Activated CD8-positive, alpha-beta memory T cell treated with anti-CD3 and anti-CD28 coated beads, Interleukin-2, amount 50 U/mL, for 24 hours (primary cell): ENCODE data around the gene PDZRN4.
"Not testable (repeated sequence)": the region's sequence is repeated elsewhere in the genome, so short reads cannot be mapped to it uniquely, and the experiment has no call there.

Experiments
- DNase-seq: peaks from one replicate; pipeline ENCODE4 v3.0.0-alpha.2; 2020; ENCODE audit errors: extremely low read depth

Gene PDZRN4

DNA sequence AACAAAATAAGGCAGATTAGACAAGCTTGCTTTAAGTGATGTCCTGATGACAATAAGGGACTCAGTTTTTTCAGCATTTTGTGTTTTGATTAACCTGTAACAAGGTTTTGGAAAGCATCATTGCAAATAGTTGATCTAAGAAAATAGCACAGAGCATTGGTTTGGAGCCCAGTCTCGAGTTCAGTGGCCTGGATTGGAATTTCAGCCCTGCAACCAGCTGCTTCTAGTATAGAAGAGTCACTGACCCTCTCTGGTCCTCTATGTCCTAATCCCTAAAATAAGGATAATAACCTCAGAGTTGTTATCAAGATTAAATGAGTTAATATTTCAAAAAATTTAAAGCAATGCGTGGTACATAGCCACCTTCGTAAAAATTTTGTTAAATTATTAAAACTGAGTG is 25.5 kb downstream of the PDZRN4 start:
- DNase-seq: no peak

DNA sequence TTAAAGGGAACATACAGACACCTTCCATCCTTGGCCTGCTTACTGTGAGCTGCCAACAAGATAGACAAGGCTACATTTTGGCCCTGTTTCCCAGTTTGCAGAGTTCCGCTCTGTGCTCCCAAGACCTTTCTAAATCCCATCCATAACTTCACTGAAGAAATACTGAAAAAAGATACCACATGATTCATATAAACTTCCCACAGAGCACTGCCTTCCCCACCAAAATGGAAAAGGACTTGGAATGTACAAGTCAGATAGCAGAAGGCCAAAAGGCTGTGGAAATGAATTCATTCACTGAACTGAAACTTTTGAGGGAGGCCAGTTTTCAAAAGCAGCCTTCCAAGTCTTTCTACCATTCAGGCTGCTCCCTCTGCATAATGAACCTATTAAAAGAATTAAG is 29.6 kb downstream of the PDZRN4 start:
- no peak for DNase-seq

DNA sequence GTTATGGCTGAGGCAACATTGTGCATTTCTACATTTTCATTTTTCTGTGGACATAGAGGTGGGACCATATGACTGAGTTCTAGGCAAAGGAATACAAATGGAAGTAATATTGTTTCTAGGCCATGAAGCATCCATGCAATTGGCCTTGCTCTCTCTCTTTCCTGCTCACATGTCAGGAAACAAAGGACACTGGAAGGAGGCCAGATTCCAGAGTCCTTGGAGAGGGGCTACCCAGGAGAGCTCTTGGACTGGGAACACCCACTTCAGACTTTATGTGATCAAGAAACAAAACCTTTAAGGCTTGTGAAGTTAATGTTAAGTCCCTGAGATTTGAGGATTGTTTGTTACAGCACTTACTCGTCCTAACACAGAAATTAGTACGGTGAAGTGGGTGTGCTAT is 32.8 kb downstream of the PDZRN4 start:
- no peak for DNase-seq

DNA sequence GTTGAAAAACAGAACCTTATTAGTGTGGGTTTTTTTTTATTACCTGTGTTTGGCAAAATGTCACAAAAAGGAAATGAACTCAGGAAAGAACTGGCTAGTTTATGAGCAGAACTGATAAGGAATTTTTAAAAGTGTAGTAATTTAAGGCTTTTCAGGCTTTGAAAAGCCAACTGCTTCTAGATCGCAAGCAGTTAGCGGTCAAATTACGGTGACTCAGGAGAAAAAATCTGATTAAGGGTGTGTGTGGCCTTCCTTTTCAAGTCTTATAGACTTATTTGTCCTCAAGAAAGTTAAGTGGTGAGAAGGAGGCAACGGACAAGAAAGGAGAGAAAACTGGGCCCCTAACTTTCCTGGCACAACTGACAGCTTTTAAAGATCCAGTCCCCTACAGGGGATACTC is 33.4 kb downstream of the PDZRN4 start:
- no peak for DNase-seq

DNA sequence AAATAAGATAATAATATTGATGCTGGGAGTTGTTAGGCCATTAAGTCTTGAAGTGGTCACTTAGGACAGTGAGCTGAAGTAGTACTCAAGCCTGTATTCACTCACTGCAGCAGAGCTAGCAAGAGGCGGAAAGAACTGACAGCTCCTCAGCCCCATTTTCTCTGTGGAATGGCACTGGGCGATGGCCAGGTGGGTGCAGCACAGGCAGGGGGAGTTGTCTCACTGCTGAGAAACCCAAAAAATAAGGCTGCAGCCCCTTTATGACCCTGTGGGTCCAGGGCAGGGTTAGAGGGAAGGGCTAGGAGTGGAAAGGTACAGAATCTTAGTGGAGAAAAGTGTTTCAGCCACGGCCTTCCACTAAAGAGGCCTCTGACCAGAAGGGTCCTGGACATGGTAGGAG is 35.5 kb downstream of the PDZRN4 start:
- DNase-seq: no peak

DNA sequence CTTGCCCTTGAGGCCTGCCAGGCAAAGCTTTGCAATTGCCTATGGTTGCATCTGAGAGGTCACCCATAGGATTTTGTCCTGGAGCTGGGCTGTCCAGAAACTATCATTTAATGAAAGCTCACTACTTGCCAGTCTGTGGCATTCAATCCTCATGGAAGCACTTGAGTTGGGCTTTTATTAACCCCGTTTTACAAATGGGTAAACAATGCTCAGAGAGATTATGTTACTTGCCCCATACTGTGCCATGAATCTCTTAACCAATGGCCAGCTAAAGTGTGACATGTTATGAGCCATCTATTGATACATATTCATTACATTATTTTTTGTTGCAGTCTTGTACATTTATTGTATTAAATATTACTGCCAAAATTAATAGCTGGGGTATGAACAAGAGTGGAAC is 35.9 kb downstream of the PDZRN4 start:
- DNase-seq: no peak

DNA sequence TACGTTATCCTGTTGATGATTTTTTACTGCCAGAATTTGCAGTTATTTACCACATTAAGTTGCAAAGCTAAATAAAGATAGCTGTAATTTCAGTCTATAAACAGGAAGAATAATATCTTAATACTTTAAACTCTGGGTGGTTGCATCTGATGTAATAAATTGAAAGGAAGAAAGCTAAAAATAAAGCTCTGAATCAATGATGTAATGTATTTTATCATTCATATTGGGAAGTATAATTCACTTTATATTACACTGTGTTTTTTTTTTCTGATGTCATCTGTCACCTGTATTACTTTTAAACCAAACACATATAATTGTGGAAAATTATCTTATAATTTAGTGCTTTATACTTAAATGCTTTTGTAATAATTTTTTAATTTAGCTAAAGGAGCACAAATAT is 37.1 kb downstream of the PDZRN4 start:
- DNase-seq: no peak

DNA sequence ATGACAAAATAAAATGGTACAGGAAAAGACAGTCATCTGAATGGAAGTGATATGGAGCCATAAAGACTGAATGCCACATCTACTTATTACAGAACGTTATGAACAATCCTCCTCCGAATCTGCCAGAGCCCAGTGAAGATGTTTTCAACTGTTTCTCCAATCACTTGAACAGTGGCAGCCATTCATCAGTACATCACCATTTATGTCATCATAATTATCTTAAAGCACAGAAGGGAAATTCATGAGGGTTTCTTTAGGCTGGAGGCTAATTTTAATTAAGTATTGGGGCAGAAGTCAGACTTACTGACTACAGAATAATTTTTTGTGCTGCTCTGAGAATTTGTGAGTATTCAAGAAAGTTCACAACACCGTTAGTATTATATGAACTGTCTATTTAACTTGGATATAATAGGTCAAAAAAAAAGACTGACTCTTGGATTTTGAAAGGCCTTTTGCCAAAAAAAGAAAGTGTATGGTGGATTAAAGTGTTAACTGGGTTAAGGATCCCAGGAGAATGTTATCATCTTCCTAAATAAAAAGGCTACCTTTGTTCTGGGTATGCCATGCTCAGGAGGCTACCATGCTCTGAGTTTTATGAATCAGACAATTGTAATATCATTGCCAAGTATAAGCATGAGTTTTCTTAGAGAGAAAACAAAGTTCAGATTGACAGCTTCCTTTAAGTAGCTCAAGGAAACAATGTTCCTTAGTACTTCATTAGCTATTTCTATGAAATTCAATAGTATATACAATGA is 40.1 kb downstream of the PDZRN4 start:
- no peak for DNase-seq

DNA sequence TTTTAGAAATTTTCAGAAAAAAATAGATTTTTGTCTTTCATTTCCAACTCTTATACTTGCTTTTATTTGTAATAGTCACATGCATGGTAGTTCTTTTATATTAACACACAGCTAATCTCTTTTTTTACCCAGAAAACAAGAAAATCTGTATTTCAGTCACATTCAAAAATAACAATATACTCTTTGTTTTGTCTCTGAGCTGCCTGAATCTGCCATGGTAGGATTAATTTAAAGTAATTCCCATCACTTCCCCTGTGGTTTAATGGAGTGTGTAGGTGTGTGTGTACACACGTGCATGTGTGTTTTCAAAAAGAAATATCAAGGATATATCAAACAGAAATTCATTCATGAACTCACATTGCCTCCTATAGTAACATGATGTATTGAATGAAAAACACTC is 42.6 kb downstream of the PDZRN4 start:
- DNase-seq: no peak

DNA sequence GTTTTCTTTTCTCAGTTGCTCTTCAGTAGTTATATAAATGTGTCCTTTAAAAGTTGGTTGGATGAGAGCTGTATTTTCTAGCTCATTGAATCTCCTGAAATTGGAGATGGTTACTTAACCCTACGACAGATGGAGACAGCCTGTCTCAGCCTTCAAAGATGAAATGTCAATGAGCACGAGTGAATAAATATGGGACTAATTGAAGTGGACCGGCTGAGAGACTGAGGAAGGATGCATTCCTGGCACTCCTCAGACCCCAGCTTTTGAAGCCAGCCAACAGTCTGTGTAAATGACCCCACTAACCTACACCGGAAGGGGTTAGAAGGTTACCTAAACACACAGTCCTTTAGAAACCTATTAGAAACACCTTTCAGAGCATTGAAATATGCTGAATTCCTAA is 46.6 kb downstream of the PDZRN4 start:
- no peak for DNase-seq

DNA sequence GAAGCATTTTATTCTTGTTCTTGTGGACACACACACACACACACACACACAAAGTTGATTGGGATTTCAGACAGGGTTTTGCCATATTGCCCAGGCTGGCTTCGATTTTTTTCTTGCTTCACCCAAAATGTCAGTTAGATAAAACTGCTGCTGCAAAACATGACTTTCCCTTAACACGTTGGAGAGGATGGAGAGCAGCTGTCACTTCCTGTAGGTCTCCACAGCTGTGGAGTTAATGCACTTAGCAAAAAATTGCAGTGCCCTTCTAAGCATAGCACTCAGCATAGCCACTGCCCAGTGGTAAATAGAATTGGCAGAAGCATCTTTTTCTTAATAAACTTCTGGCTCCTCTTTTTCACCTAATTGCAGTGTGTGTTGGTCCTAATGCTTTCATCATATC is 54.5 kb downstream of the PDZRN4 start:
- no peak for DNase-seq

DNA sequence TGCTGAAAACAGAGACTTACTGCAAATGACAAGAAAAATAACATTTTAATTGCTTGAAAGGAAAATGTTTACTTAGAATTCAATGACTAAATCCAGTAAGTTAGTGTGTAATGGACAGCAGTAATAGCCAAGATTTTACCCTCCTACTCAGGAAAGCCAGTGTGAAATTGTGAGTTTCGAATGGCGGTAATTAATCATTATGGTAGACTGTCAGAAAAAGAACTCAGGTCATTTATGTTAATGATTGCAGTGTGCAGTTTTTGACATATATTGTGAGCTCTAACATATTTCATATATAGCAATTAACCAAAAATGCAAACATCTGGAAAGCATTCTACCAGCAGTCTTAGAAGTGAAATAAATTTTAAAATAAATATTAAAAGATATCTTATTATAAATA is 60.3 kb downstream of the PDZRN4 start:
- no peak for DNase-seq

DNA sequence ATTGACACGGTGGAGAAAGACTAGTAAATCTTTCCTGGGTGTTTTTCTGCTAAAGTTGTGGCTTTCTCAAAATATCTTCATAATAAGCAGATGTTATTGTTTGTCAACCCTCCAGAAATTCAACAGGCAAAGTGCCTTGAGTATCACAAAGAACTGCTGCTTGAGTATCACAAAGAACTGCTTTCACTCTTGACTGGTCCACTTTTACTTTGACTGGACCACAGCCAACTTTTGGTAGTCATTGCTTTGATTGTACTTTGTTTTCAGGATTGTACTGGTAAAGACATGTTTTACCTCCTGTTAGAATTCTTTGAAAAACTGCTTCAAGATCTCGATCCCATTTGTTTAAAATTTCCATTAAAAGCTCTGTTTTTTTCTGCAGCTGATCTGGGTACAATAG is 62.6 kb downstream of the PDZRN4 start:
- DNase-seq: no peak

DNA sequence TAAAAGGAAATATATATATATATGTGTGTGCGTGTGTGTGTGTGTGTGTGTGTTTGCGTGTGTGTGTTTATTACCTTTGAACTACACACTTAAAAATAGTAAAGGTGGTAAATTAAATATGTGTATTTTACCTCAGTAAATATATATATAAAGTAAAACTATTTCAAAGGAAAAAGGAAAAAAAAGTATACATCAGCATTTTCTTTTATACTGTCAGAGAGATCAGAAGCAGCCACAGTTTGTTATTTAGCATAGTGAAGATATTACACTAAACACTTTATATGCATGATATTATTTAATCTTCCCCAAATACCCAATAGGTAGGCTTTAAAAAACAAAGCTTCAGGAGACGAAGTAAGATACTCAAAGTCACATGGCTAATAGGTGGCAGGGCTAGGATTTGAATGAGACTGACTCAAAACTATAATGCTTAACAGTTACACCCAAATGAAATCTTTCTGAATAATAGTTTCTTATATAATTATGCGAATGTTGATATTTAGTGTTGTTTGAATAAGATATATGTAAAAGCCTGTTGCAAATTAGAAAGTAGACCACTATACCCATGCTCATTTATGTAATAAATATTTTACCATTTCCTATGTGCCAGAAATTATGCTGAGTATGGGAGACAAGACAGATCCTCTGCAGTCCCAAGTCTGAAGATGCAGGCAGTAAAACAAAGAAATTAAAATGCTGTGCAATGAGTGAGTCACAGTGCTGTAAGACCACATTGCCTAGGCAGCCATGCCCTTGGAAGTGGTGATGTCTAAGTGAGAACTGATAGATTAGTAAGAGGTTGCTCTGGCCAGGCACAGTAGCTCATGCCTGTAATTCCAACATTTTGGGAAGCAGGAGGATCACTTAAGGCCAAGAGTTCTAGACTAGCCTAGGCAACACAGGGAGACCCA is 66.1 kb downstream of the PDZRN4 start:
- no peak for DNase-seq

DNA sequence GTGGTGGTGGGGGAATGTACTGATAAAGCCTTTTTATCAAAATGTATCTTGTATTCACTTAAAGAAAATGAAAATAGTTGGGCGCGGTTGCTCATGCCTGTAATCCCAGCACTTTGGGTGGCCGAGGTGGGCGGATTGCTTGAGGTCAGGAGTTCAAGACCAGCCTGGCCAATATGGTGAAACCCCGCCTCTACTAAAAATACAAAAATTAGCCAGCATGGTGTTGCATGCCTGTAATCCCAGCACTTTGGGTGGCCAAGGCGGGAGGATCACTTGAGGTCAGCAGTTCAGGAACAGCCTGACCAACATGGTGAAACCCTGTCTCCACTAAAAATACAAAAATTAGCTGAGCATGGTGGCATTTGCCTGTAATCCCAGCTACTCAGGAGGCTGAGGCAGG is 75.1 kb downstream of the PDZRN4 start:
- DNase-seq: not testable (repeated sequence)

DNA sequence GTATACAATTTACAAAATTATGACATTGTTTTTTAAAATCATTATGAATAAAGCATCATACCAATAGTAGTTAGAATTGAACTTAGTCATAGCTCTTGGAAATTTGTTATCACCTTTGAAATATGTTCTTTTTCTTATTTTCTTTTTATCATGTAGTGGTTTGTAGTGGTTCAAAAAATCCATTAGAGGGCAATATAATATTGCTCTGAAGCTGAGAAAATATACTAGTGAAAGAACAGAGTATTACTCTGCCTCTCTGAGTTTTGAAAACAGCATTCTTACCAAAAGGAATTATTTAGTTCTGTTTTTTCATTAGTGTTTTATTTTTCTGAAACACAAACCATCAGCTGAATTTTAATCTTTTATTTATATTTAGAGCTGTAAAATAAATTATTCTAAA is 76.2 kb downstream of the PDZRN4 start:
- DNase-seq: no peak

DNA sequence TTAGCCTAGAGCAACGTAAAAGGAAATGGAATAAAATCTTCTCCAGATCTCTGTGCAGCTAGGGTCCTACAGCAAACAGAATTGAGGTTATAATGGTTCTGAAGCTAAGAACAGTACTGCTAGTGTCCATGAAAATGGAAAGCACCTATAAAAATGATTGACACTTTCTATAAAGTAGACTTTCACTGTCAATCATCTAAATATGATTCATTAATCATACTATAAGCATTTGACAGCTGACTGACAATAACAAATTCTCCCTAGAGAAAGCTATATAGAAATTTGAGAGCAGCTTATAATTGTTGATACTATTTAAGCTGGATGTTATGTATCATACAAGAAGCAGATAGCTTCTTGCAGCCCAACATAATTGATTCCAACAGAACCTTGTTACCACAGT is 80.9 kb downstream of the PDZRN4 start:
- no peak for DNase-seq

DNA sequence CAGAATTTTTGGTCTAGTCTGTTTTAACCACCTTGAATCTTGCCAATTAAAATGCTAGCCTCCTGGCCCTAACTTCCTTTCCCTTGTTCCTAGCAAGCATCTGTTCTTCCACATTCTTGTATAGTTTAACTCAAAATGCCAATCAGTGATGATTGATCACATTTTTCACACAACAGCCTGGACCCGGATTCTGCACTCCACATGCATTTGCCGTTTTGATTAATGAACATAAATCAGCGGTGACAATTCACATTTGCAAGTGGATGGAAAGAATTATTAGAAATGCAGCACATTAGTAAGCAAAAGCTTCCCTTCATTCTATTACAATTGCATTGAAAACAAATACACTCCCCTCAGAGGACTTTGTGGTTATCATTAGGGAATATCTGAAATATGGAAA is 83.4 kb downstream of the PDZRN4 start:
- no peak for DNase-seq

DNA sequence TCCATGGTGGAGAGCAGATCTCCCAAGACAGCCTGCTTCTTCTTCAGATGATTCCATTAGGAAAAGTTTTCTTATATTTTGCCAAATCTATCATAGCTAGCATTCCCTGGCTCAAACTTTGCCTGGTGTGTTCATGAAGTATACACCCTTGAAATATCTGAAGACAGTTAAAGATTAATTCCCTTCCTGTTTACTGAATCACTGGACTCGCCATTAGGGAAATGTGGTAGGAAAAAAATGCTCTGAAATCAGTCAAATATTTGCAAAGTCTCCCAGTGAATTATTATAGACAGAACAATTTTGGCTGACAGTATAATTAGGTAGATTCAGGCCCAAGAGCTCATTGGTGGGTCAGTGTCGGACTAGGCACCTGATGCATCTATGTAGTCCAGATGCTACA is 86.5 kb downstream of the PDZRN4 start:
- DNase-seq: no peak

DNA sequence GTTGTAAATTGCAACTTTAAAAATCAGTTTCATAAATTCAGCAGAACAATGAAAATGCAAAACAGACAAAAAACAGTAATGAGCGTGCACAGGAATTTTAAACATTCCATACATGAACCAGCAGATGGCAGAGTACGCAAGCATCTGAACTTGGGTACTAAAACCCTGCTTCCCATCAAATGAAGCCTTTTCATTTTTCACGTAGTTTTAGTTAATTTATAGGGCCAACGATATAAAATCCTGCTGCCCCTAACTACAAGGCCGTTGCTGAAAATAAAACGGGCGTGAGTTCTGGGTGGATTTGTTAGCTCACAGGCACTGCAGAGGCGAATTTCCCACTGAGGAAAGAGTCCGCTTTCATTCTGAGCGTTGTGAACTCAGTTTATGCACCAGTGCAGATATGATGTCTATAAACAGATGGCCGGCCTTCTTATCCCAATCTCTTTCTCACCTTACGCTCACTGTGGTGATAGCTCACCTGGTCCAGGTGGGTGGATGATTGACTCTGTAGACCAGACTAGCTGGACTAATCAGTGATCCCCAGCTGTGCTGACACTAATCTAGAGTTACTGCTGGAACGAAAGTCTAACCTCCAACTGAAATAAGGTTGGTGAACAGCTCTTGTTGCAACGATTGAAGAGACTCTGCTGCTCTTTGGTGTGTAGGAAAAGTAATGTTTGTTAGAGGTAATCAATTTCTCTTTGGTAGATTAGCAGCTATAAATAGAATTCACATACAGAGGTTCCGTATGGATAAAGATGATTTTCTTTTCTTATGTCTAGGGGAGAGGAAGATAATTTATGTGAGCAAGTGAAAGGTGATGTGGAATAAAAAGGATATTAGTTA is 89.2 kb downstream of the PDZRN4 start:
- no peak for DNase-seq

DNA sequence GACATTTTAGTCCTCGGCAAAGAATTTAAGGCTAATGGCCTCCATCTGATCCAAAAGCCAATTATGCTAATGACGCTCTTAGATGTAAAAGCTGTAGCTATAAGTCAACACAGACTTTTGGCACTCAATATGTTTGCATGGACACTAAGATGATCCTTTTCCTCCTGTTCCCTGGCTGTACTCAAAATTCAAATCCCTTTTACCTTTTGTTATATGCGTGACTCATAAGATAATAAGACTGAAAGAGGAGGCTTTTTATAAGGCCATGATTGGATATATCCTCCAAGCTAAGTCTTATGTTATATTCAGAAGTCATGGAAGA is 89.8 kb downstream of the PDZRN4 start:
- no peak for DNase-seq

DNA sequence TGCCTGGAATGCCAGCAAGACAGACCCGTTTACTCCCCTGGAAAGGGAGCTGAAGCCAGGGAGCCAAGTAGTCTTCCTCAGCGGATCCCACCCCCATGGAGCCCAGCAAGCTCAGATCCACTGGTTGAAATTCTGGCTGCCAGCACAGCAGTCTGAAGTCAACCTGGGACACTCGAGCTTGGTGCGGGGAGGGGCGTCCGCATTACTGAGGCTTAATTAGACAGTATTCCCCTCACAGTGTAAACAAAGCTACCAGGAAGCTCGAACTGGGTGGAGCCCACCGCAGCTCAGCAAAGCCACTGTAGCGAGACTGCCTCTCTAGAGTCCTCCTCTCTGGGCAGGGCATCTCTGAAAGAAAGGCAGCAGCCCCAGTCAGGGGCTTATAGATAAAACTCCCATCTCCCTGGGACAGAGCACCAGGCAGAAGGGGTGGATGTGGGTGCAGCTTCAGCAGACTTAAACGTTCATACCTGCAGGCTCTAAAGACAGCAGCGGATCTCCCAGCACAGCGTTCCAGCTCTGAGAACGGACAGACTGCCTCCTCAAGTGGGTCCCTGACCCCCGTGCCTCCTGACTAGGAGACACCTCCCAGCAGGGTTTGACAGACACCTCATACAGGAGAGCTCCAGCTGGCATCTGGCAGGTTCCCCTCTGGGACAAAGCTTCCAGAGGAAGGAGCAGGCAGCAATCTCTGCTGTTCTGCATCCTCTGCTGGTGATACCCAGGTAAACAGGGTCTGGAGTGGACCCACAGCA is 92.4 kb downstream of the PDZRN4 start:
- not testable (repeated sequence) for DNase-seq
